Type B pancreatic cell (in vitro differentiated cells): ENCODE measurements around the gene HMGN3. TPM values are rescaled to one million over a fixed set of nuclear protein-coding genes. Genes with fewer than 3 reads are reported as not detected.

Experiments used
- DNase-seq: peaks from one replicate; pipeline ENCODE4 v3.0.0; 2021; ENCODE audit warnings: mixed read lengths; ENCODE audit not compliant: unreplicated experiment; ENCODE audit errors: extremely low spot score
- H3K27ac Mint-ChIP-seq: 2 replicates; pipeline ENCODE4 v1.8.0; 2021; ENCODE audit warnings: mild to moderate bottlenecking, mixed read lengths
- H3K27me3 Mint-ChIP-seq: 2 replicates; pipeline ENCODE4 v1.8.0; 2021; ENCODE audit warnings: mixed read lengths
- H3K36me3 Mint-ChIP-seq: 2 replicates; pipeline ENCODE4 v1.8.0; 2021; ENCODE audit warnings: mixed read lengths
- H3K4me1 Mint-ChIP-seq: one replicate; pipeline ENCODE4 v1.8.0; 2021; ENCODE audit warnings: mixed read lengths; ENCODE audit not compliant: unreplicated experiment
- H3K4me3 Mint-ChIP-seq: 2 replicates; pipeline ENCODE4 v1.8.0; 2021; ENCODE audit warnings: mild to moderate bottlenecking, mixed read lengths
- H3K9me3 Mint-ChIP-seq: 2 replicates; pipeline ENCODE4 v1.8.0; 2021; ENCODE audit warnings: mixed read lengths
- CTCF ChIP-seq: fragments of 200-600 bp; sonication (generic); conservative IDR thresholded peaks from 2 replicates; pipeline ENCODE4 v1.5.0; 2021; ENCODE audit warnings: antibody characterized with exemption, mild to moderate bottlenecking
- total RNA-seq: library from RNA; stranded (reverse); gene quantifications from 2 replicates; pipeline ENCODE4 v1.2.1, GENCODE V29; 2021; ENCODE audit warnings: low replicate concordance

Gene HMGN3
- total RNA-seq, 1 donor from 2014 or later, result 163 TPM

- Mint-ChIP-seq H3K27ac (no peak overlapping the region), H3K4me3 (no peak overlapping the region), H3K9me3 (no peaks in the 10 kb centered on the region), H3K4me1 (peaks cover 3% of the 10 kb centered on the region), H3K27me3 (no peaks in the 10 kb centered on the region), H3K36me3 (no peaks in the 10 kb centered on the region)
- TF ChIP-seq CTCF, result peak; percentile 54
- no peak for DNase-seq
Measured at GRCh38 chr6:79250559-79250958, 16.1 kb upstream of the HMGN3 start.

GRCh38 chr6:79250107-79250514, 15.6 kb upstream of the HMGN3 start:
- no peak for TF ChIP-seq CTCF
- H3K4me1 Mint-ChIP-seq, result peaks cover 3% of the 10 kb centered on the region
- H3K4me3 Mint-ChIP-seq, result no peak overlapping the region
- no peaks in the 10 kb centered on the region for H3K27me3 Mint-ChIP-seq
- H3K36me3 Mint-ChIP-seq, result no peaks in the 10 kb centered on the region
- no peaks in the 10 kb centered on the region for H3K9me3 Mint-ChIP-seq
- DNase-seq, result no peak
- H3K27ac Mint-ChIP-seq, result no peak overlapping the region

GRCh38 chr6:79249136-79249535, 14.7 kb upstream of the HMGN3 start:
- no peaks in the 10 kb centered on the region for H3K27me3 Mint-ChIP-seq
- no peak overlapping the region for H3K27ac Mint-ChIP-seq
- H3K4me3 Mint-ChIP-seq, result no peak overlapping the region
- no peak for DNase-seq
- TF ChIP-seq CTCF, result no peak
- peaks cover 3% of the 10 kb centered on the region for H3K4me1 Mint-ChIP-seq
- no peaks in the 10 kb centered on the region for H3K36me3 Mint-ChIP-seq
- H3K9me3 Mint-ChIP-seq, result no peaks in the 10 kb centered on the region

- Mint-ChIP-seq H3K27me3 (no peaks in the 10 kb centered on the region), H3K4me3 (no peak overlapping the region), H3K27ac (no peak overlapping the region), H3K4me1 (peaks cover 11% of the 10 kb centered on the region), H3K36me3 (no peaks in the 10 kb centered on the region), H3K9me3 (no peaks in the 10 kb centered on the region)
- no peak for TF ChIP-seq CTCF
- DNase-seq, result no peak
Measured at GRCh38 chr6:79246891-79247290, 12.4 kb upstream of the HMGN3 start.

- no peak for TF ChIP-seq CTCF
- no peaks in the 10 kb centered on the region for H3K27me3 Mint-ChIP-seq
- no peaks in the 10 kb centered on the region for H3K36me3 Mint-ChIP-seq
- H3K9me3 Mint-ChIP-seq, result no peaks in the 10 kb centered on the region
- H3K4me1 Mint-ChIP-seq, result peaks cover 15% of the 10 kb centered on the region
- H3K4me3 Mint-ChIP-seq, result no peak overlapping the region
- DNase-seq, result no peak
- H3K27ac Mint-ChIP-seq, result no peak overlapping the region
Measured at GRCh38 chr6:79241228-79241627, 6.7 kb upstream of the HMGN3 start.

GRCh38 chr6:79240509-79240908, 6.0 kb upstream of the HMGN3 start:
- DNase-seq, result no peak
- Mint-ChIP-seq H3K27ac (no peak overlapping the region), H3K27me3 (no peaks in the 10 kb centered on the region), H3K9me3 (peaks cover 2% of the 10 kb centered on the region), H3K36me3 (peaks cover 1% of the 10 kb centered on the region), H3K4me1 (peaks cover 15% of the 10 kb centered on the region), H3K4me3 (no peak overlapping the region)
- TF ChIP-seq CTCF, result no peak
